CD4-positive, CD25-positive, alpha-beta regulatory T cell (primary cell): ENCODE results near the gene EXD1. TPM values are rescaled to one million over a fixed set of nuclear protein-coding genes. Genes with fewer than 3 reads are reported as not detected.
"Not testable (repeated sequence)": the region's sequence is repeated elsewhere in the genome, so short reads cannot be mapped to it uniquely, and the experiment has no call there.

Experiments
- ATAC-seq, 2 donors: fragments of 150-1000 bp; cut with Tn5 transposase; one replicate each; pipeline ENCODE4 v1.10.0; 2021; ENCODE audit warnings: low read depth in 2 of 2, moderate number of reproducible peaks in 2 of 2, moderate library complexity in 1 of 2
- DNase-seq, 3 donors: peaks; one replicate each; pipeline versions ENCODE4 v3.0.0 to v3.0.0-alpha.2; 2012 to 2022; ENCODE audit warnings: mixed read lengths in 1 of 3
- H3K27ac ChIP-seq: one replicate; pipeline ENCODE4 v1.7.0; 2013; ENCODE audit warnings: mild to moderate bottlenecking, low read length; ENCODE audit not compliant: insufficient read depth, poor library complexity, severe bottlenecking
- H3K27me3 ChIP-seq: one replicate; pipeline ENCODE4 v1.7.0; 2013; ENCODE audit warnings: low read length; ENCODE audit not compliant: control insufficient read depth, insufficient read depth
- H3K36me3 ChIP-seq: one replicate; pipeline ENCODE4 v1.7.0; 2013; ENCODE audit warnings: mild to moderate bottlenecking, low read length, moderate library complexity; ENCODE audit not compliant: control insufficient read depth, insufficient read depth
- H3K4me1 ChIP-seq: 2 replicates; pipeline ENCODE4 v1.7.0; 2013; ENCODE audit warnings: mild to moderate bottlenecking, low read length; ENCODE audit not compliant: insufficient read depth, control insufficient read depth, poor library complexity, severe bottlenecking
- H3K4me3 ChIP-seq: one replicate; pipeline ENCODE4 v1.7.0; 2013; ENCODE audit warnings: low read depth, mild to moderate bottlenecking, low read length, moderate library complexity
- H3K9me3 ChIP-seq, 2 experiments: 1 replicate in 1 of 2; 2 replicates in 1 of 2; pipeline ENCODE4 v1.7.0; 2013; ENCODE audit warnings: low read length in 2 of 2, mild to moderate bottlenecking in 1 of 2, moderate library complexity in 1 of 2; ENCODE audit not compliant: control insufficient read depth in 2 of 2
- H3K27ac Mint-ChIP-seq, 3 donors: one replicate each; pipeline ENCODE4 v1.8.0; 2020 to 2022; ENCODE audit warnings: mild to moderate bottlenecking in 3 of 3, mixed read lengths in 3 of 3, moderate library complexity in 2 of 3
- H3K27me3 Mint-ChIP-seq: one replicate; pipeline ENCODE4 v1.8.0; 2022; ENCODE audit warnings: mild to moderate bottlenecking, mixed read lengths
- H3K36me3 Mint-ChIP-seq: one replicate; pipeline ENCODE4 v1.8.0; 2020; ENCODE audit warnings: mixed read lengths
- H3K4me1 Mint-ChIP-seq, 4 donors: one replicate each; pipeline ENCODE4 v1.8.0; 2020 to 2022; ENCODE audit warnings: mixed read lengths in 4 of 4, mild to moderate bottlenecking in 1 of 4
- H3K4me3 Mint-ChIP-seq, 4 donors: one replicate each; pipeline ENCODE4 v1.8.0; 2020 to 2022; ENCODE audit warnings: mild to moderate bottlenecking in 4 of 4, mixed read lengths in 4 of 4, moderate library complexity in 3 of 4
- H3K9me3 Mint-ChIP-seq, 7 donors: one replicate each; pipeline ENCODE4 v1.8.0; 2020 to 2022; ENCODE audit warnings: mixed read lengths in 7 of 7, mild to moderate bottlenecking in 3 of 7, moderate library complexity in 2 of 7
- polyA plus RNA-seq, 4 donors: library from polyadenylated mRNA; unstranded; fragments of 300-500 nt; fragmentation: Illumina TruSeq; gene quantifications; one replicate each; pipeline ENCODE4 v1.2.3, GENCODE V29; 2021
- total RNA-seq: library from RNA; stranded (reverse); gene quantifications from one replicate; pipeline ENCODE4 v1.2.3, GENCODE V29; 2022

The EXD1 gene
- total and polyA plus RNA-seq, 5 donors from 2014 or later, result not detected

DNA sequence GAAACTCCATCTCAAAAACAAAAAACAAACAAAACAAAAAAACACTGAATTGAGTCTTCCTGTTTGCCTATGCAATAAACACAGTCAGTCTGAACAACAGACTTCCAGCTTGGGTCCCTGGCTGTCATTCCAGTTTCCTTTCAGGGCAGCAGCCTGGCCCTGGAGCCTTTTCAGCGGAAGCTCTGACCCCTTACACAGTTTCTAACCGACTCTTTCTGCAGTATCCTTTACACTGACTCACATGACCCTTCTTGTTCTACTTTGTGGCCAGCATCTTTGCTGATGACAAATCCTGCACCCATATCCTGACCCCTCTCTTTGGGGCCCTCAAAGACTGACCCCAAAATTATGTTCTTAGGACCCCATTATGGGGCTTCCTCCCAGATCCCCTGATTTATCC, 76.1 kb downstream of the EXD1 start:
- no peaks in the 10 kb centered on the region for H3K27me3 Mint-ChIP-seq
- Histone ChIP-seq H3K4me3 (no peak overlapping the region), H3K9me3 (no peaks in the 10 kb centered on the region), H3K4me1 (peaks cover 15% of the 10 kb centered on the region), H3K36me3 (no peaks in the 10 kb centered on the region), H3K27me3 (no peaks in the 10 kb centered on the region), H3K27ac (no peak overlapping the region)
- peaks cover 4 to 23% (median 12%) of the 10 kb centered on the region in 4 donors for H3K4me1 Mint-ChIP-seq
- ATAC-seq (no peak), DNase-seq (no peak)
- H3K4me3 Mint-ChIP-seq, result no peak overlapping the region
- H3K36me3 Mint-ChIP-seq, result no peaks in the 10 kb centered on the region
- no peak overlapping the region for H3K27ac Mint-ChIP-seq
- H3K9me3 Mint-ChIP-seq, result no peaks in the 10 kb centered on the region

DNA sequence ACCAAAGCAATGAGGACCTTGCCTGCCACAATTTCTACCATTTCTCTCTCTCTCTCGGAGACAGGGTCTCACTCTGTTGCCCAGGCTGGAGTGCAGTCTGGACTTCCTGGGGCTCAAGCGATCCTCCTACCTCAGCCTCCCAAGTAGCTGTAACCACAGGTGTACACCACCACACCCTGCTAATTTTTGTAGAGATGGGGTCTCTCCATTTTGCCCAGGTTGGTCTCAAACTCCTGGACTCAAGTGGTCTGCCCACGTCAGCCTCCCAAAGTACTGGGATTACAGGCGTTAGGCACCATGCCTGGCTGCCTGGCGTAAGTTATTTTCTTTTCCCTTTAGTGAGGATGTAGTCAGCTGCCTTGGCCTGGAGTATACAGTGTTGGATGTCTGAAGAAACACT, 76.8 kb downstream of the EXD1 start:
- no peaks in the 10 kb centered on the region for H3K36me3 Mint-ChIP-seq
- peaks cover 4 to 23% (median 12%) of the 10 kb centered on the region in 4 donors for H3K4me1 Mint-ChIP-seq
- no peaks in the 10 kb centered on the region for H3K27me3 Mint-ChIP-seq
- Histone ChIP-seq H3K36me3 (no peaks in the 10 kb centered on the region), H3K4me3 (no peak overlapping the region), H3K9me3 (no peaks in the 10 kb centered on the region), H3K4me1 (peaks cover 15% of the 10 kb centered on the region), H3K27me3 (no peaks in the 10 kb centered on the region), H3K27ac (no peak overlapping the region)
- no peak overlapping the region for H3K4me3 Mint-ChIP-seq
- no peak for DNase-seq
- no peak for ATAC-seq
- H3K9me3 Mint-ChIP-seq, result no peaks in the 10 kb centered on the region
- H3K27ac Mint-ChIP-seq, result no peak overlapping the region

DNA sequence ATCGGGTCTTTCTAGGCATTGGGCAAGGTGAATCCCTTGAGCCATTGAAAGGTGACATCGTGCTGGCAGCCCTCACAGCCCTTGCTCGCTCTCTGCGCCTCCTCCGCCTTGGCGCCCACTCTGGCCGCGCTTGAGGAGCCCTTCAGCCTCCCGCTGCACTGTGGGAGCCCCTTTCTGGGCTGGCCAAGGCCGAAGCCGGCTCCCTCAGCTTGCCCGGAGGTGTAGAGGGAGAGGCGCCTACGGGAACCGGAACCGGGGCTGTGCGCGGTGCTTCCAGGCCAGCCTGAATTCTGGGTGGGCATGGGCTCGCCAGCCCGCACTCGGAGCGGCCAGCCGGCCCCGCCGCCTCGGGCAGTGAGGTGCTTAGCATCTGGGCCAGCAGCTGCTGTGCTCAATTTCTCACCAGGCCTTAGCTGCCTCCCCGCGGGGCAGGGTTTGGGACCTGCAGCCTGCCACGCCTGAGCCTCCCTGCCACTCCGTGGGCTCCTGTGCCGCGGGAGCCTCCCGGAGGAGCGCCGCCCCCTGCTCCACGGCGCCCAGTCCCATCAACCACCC, 79.0 kb downstream of the EXD1 start:
- Mint-ChIP-seq H3K27me3 (no peaks in the 10 kb centered on the region), H3K36me3 (no peaks in the 10 kb centered on the region), H3K27ac (no peak overlapping the region), H3K4me1 (peaks cover 4 to 23% (median 12%) of the 10 kb centered on the region in 4 donors), H3K9me3 (no peaks in the 10 kb centered on the region), H3K4me3 (peak overlapping the region in 1 of 4 donors; percentile 85)
- Histone ChIP-seq H3K27ac (no peak overlapping the region), H3K27me3 (no peaks in the 10 kb centered on the region), H3K4me1 (peaks cover 15% of the 10 kb centered on the region), H3K4me3 (no peak overlapping the region), H3K9me3 (no peaks in the 10 kb centered on the region), H3K36me3 (no peaks in the 10 kb centered on the region)
- ATAC-seq (no peak), DNase-seq (no peak)

DNA sequence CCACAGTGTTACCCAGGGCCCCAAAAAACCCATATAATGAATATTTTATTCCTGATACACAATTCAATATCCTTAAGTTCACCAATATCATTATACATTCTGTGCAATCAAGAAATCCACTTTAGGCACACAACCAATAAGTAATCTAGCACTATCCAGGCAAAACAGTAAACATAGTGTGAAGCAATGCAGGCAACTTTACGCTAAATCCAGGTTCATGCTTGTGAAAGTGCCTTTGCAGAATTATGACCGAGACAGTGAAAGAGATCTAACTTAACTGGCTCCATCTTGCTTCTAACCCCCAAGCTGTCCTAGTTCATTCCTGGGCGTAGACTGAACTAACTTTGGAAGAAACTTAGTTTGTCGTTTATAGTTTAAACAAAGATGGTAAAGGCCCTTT, 80.3 kb downstream of the EXD1 start:
- DNase-seq (no peak), ATAC-seq (no peak)
- H3K36me3 Mint-ChIP-seq, result no peaks in the 10 kb centered on the region
- H3K27me3 Mint-ChIP-seq, result no peaks in the 10 kb centered on the region
- Histone ChIP-seq H3K9me3 (no peaks in the 10 kb centered on the region), H3K27me3 (no peaks in the 10 kb centered on the region), H3K4me1 (peaks cover 15% of the 10 kb centered on the region), H3K36me3 (no peaks in the 10 kb centered on the region), H3K27ac (peak overlapping the region; percentile 55), H3K4me3 (peak overlapping the region; percentile 60)
- peak overlapping the region; percentile 76 to 87 (median 80) for H3K27ac Mint-ChIP-seq
- peaks cover 4 to 23% (median 12%) of the 10 kb centered on the region in 4 donors for H3K4me1 Mint-ChIP-seq
- peak overlapping the region; percentile 45 to 85 (median 53) for H3K4me3 Mint-ChIP-seq
- H3K9me3 Mint-ChIP-seq, result no peaks in the 10 kb centered on the region

DNA sequence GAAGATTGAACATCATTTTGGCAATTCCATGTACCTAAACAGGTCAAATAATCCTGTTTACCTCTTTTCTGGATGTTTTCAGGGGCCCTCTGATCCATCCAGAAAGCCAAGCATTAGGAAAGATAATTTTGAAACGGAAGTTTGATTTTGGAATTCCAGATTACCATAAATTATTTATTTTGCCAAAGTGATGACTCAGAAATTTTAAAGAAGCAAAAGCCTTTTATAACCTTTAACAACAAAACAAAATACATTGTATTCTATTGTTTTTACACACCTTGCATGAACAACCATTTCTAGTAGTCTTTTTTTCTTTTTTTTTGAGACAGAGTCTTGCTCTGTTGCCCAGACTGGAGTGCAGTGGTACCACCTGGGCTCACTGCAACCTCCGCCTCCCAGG, 82.5 kb downstream of the EXD1 start:
- Histone ChIP-seq H3K27ac (no peak overlapping the region), H3K27me3 (no peaks in the 10 kb centered on the region), H3K4me3 (no peak overlapping the region), H3K36me3 (no peaks in the 10 kb centered on the region), H3K9me3 (no peaks in the 10 kb centered on the region), H3K4me1 (peaks cover 15% of the 10 kb centered on the region)
- ATAC-seq (no peak), DNase-seq (no peak)
- Mint-ChIP-seq H3K4me1 (peaks cover 4 to 17% (median 11%) of the 10 kb centered on the region in 4 donors), H3K4me3 (no peak overlapping the region), H3K27ac (no peak overlapping the region), H3K9me3 (no peaks in the 10 kb centered on the region), H3K36me3 (no peaks in the 10 kb centered on the region), H3K27me3 (no peaks in the 10 kb centered on the region)

DNA sequence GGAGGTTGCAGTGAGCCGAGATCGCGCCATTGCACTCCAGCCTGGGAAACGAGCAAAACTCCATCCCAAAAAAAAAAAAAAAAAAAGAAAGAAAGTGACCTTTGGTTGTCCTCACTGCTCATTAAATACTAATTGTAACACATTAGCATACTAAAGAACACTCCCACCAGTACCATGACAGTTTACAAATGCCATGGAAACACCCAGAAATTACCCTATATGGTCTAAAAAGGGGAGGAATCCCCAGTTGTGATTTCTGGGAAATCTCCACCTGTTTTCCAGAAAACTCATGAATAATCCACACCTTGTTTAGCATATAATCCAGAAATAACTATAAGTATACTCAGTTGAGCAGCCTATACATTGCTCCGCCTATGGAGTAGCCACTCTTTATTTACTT, 90.9 kb downstream of the EXD1 start:
- H3K4me1 ChIP-seq, result no peaks in the 10 kb centered on the region
- no peak overlapping the region for H3K4me3 Mint-ChIP-seq
- no peak overlapping the region for H3K27ac ChIP-seq
- H3K36me3 Mint-ChIP-seq, result no peaks in the 10 kb centered on the region
- H3K9me3 Mint-ChIP-seq, result no peaks in the 10 kb centered on the region
- H3K4me3 ChIP-seq, result no peak overlapping the region
- no peak for DNase-seq
- no peaks in the 10 kb centered on the region for H3K4me1 Mint-ChIP-seq
- H3K27me3 Mint-ChIP-seq, result peaks cover 4% of the 10 kb centered on the region
- no peaks in the 10 kb centered on the region for H3K27me3 ChIP-seq
- H3K36me3 ChIP-seq, result no peaks in the 10 kb centered on the region
- H3K27ac Mint-ChIP-seq, result no peak overlapping the region
- H3K9me3 ChIP-seq, result no peaks in the 10 kb centered on the region
- no peak for ATAC-seq

DNA sequence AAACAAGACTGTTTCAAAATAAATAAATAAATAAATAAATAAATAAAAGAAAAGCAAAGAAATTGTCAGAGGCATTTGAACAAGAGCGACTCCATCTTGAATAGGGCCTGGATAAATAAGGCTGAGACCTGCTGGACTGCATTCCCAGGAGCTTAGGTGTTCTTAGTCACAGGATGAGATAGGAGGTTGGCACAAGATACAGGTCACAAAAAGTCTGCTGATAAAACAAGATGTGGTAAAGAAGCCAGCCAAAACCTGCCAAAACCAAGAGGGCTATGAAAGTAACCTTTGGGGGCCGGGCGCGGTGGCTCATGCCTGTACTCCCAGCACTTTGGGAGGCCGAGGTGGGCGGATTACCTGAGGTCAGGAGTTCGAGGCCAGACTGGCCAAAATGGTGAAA, 91.4 kb downstream of the EXD1 start:
- not testable (repeated sequence) for H3K4me1 ChIP-seq, H3K36me3 ChIP-seq, H3K27ac Mint-ChIP-seq, H3K4me1 Mint-ChIP-seq, H3K4me3 Mint-ChIP-seq, H3K36me3 Mint-ChIP-seq, H3K9me3 Mint-ChIP-seq, H3K9me3 ChIP-seq, H3K27me3 Mint-ChIP-seq, H3K27ac ChIP-seq, ATAC-seq, DNase-seq, H3K27me3 ChIP-seq, H3K4me3 ChIP-seq

DNA sequence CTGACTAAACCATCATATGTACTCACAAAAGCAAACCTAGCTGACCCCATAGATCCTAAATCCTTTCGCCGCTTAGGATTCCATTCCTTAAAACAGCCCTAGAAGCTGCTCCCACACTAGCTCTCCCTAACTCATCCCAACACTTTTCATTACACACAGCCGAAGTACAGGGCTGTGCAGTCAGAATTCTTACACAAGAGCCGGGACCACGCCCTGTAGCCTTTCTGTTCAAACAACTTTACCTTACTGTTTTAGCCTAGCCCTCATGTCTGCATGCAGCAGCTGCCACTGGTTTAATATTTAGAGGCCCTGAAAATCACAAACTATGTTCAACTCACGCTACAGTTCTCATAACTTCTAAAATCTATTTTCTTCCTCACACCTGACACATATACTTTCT, 95.0 kb downstream of the EXD1 start:
- not testable (repeated sequence) for H3K4me1 Mint-ChIP-seq, H3K9me3 ChIP-seq, H3K27ac Mint-ChIP-seq, ATAC-seq, H3K36me3 Mint-ChIP-seq, H3K4me3 Mint-ChIP-seq, H3K36me3 ChIP-seq, H3K27ac ChIP-seq, H3K27me3 ChIP-seq, H3K9me3 Mint-ChIP-seq, DNase-seq, H3K4me3 ChIP-seq, H3K4me1 ChIP-seq
- peaks cover 15% of the 10 kb centered on the region for H3K27me3 Mint-ChIP-seq
